Fibroblast of pulmonary artery (primary cell): ENCODE data around the gene CHST10.
"Not testable (repeated sequence)": the region's sequence is repeated elsewhere in the genome, so short reads cannot be mapped to it uniquely, and the experiment has no call there.

Source experiments
- DNase-seq: peaks from one replicate; pipeline ENCODE4 v3.0.0-alpha.2; 2010; ENCODE audit warnings: low read depth
- H3K4me3 ChIP-seq: replicated peaks from 2 replicates; pipeline ENCODE4 v1.5.1; 2011; ENCODE audit warnings: low read depth, mild to moderate bottlenecking, control low read depth, low read length, moderate library complexity
- CTCF ChIP-seq: IDR thresholded peaks from 2 replicates; pipeline ENCODE4 v1.5.1; 2011; ENCODE audit warnings: mild to moderate bottlenecking, control low read depth, low read length, inconsistent platforms; ENCODE audit errors: missing control alignments

CHST10 gene

GRCh38 chr2:100365434-100365833 lies 52.0 kb downstream of the CHST10 start:
- no peak overlapping the region for H3K4me3 ChIP-seq
- peak; percentile 90 for DNase-seq
- TF ChIP-seq CTCF, result no peak

- DNase-seq, H3K4me3 ChIP-seq: not testable (repeated sequence)
These were observed 55.2 kb downstream of the CHST10 start for GRCh38 chr2:100362269-100362668.

GRCh38 chr2:100359576-100359975 lies 57.9 kb downstream of the CHST10 start:
- DNase-seq, result no peak
- TF ChIP-seq CTCF, result no peak
- no peak overlapping the region for H3K4me3 ChIP-seq

GRCh38 chr2:100358554-100358953 lies 58.9 kb downstream of the CHST10 start:
- no peak overlapping the region for H3K4me3 ChIP-seq
- TF ChIP-seq CTCF, result no peak
- DNase-seq, result no peak

GRCh38 chr2:100352521-100352920 lies 64.9 kb downstream of the CHST10 start:
- H3K4me3 ChIP-seq, result no peak overlapping the region
- no peak for TF ChIP-seq CTCF
- no peak for DNase-seq

- no peak overlapping the region for H3K4me3 ChIP-seq
- peak; percentile 10 for DNase-seq
- TF ChIP-seq CTCF, result no peak
These were observed 66.7 kb downstream of the CHST10 start for GRCh38 chr2:100350661-100351185.

GRCh38 chr2:100345144-100345543 lies 72.3 kb downstream of the CHST10 start:
- H3K4me3 ChIP-seq, DNase-seq: not testable (repeated sequence)

GRCh38 chr2:100344433-100344832 lies 73.0 kb downstream of the CHST10 start:
- H3K4me3 ChIP-seq, result no peak overlapping the region
- no peak for TF ChIP-seq CTCF
- DNase-seq, result no peak

GRCh38 chr2:100342466-100342865 lies 75.0 kb downstream of the CHST10 start:
- DNase-seq, H3K4me3 ChIP-seq: not testable (repeated sequence)
